GM12878 (cell line): ENCODE results near the gene PARP6. TPM values are rescaled to one million over a fixed set of nuclear protein-coding genes. Genes with fewer than 3 reads are reported as not detected.

Experiments used
- ATAC-seq: fragments of 200-7000 bp; cut with Tn5 transposase; 3 replicates; pipeline ENCODE4 v1.9.1; 2020; ENCODE audit warnings: mild to moderate bottlenecking, moderate library complexity
- BruUV-seq: library from RNA; stranded (reverse); fragments of 400-500 nt; replicated peaks from 2 replicates; lab custom pipeline; 2021; lab: Mats Ljungman, UMichigan
- CTCF ChIA-PET: fragments of 300-600 bp; sonication (Branson Sonifier 250); formaldehyde crosslinking; extraction: SDS; loops from one replicate; lab custom pipeline; 2021; ENCODE audit warnings: inconsistent platforms; lab: Yijun Ruan, JAX
- POLR2A ChIA-PET: fragments of 350-600 bp; formaldehyde crosslinking; extraction: SDS; loops from one replicate; lab custom pipeline; 2021; ENCODE audit warnings: inconsistent platforms; lab: Charles Lee
- RAD21 ChIA-PET: fragments of 300-600 bp; sonication (Branson Sonifier 250); formaldehyde crosslinking; loops from one replicate; lab custom pipeline; 2023; ENCODE audit warnings: antibody characterized with exemption; ENCODE audit not compliant: unreplicated experiment; lab: Charles Lee
- SMC1A ChIA-PET: fragments of 300-600 bp; sonication (Branson Sonifier 250); formaldehyde crosslinking; loops from one replicate; lab custom pipeline; 2023; ENCODE audit not compliant: unreplicated experiment, uncharacterized antibody; lab: Charles Lee
- DNase-seq: peaks from one replicate; pipeline ENCODE4 v3.0.0-alpha.2; 2011; ENCODE audit warnings: low read depth, low spot score
- FAIRE-seq: peaks from 3 replicates; lab custom pipeline; 2011; peaks lifted over from hg19 to GRCh38; lab: Jason Lieb, UNC
- H2AFZ ChIP-seq: 2 replicates; pipeline ENCODE4 v1.6.0; 2011; ENCODE audit warnings: low read depth, low read length, control low read depth; ENCODE audit not compliant: control insufficient read depth
- H3K27ac ChIP-seq: 2 replicates; pipeline ENCODE4 v1.5.1; 2011; ENCODE audit warnings: control low read depth; ENCODE audit not compliant: control insufficient read depth, insufficient read depth
- H3K27me3 ChIP-seq, 2 experiments: replicated peaks in 1 of 2; 2 replicates each; pipeline versions ENCODE4 v1.6.0 to v1.6.1; 2011; ENCODE audit warnings: low read length in 1 of 2; ENCODE audit not compliant: control insufficient read depth in 2 of 2, insufficient read depth in 2 of 2
- H3K36me3 ChIP-seq, 2 experiments: 2 replicates each; pipeline ENCODE4 v1.5.1; 2011; ENCODE audit warnings: low read length in 1 of 2; ENCODE audit not compliant: control insufficient read depth in 2 of 2, insufficient read depth in 2 of 2
- H3K4me1 ChIP-seq: 2 replicates; pipeline ENCODE4 v1.6.1; 2011; ENCODE audit warnings: mild to moderate bottlenecking, low read length, moderate library complexity, mixed read lengths; ENCODE audit not compliant: control insufficient read depth, insufficient read depth
- H3K4me2 ChIP-seq: 2 replicates; pipeline ENCODE4 v1.6.0; 2011; ENCODE audit warnings: control low read depth; ENCODE audit not compliant: control insufficient read depth, insufficient read depth
- H3K4me3 ChIP-seq: fragments of 200-600 bp; sonication (generic); 2 replicates; pipeline ENCODE4 v1.5.1; 2016
- H3K79me2 ChIP-seq: 2 replicates; pipeline ENCODE4 v1.6.0; 2011; ENCODE audit warnings: low read length; ENCODE audit not compliant: control insufficient read depth, insufficient read depth
- H3K9ac ChIP-seq: 2 replicates; pipeline ENCODE4 v1.8.0; 2011; ENCODE audit warnings: low read length, control low read depth, mixed read lengths; ENCODE audit not compliant: control insufficient read depth, insufficient read depth
- H3K9me3 ChIP-seq: replicated peaks from 3 replicates; pipeline ENCODE4 v1.5.1; 2011; ENCODE audit warnings: mild to moderate bottlenecking, low read length; ENCODE audit not compliant: control insufficient read depth, insufficient read depth
- H4K20me1 ChIP-seq: 2 replicates; pipeline ENCODE4 v1.6.0; 2011; ENCODE audit not compliant: control insufficient read depth, insufficient read depth
- BACH1 ChIP-seq: fragments of 450-650 bp; IDR thresholded peaks from 2 replicates; pipeline ENCODE4 v1.6.1; 2017; ENCODE audit warnings: mild to moderate bottlenecking, borderline replicate concordance
- BCL3 ChIP-seq: IDR thresholded peaks from 2 replicates; pipeline ENCODE4 v1.6.1; 2011; ENCODE audit warnings: borderline replicate concordance, low read depth, mild to moderate bottlenecking, moderate library complexity, low read length; ENCODE audit not compliant: insufficient read depth, poor library complexity, severe bottlenecking
- BHLHE40 ChIP-seq, 2 experiments: fragments of 450-650 bp in 1 of 2; IDR thresholded peaks; 2 replicates each; pipeline ENCODE4 v1.6.1; 2011 to 2017; ENCODE audit warnings: low read depth in 2 of 2, borderline replicate concordance in 1 of 2, improper control_type of control experiment in 1 of 2, low read length in 1 of 2, mild to moderate bottlenecking in 1 of 2
- FOXM1 ChIP-seq: IDR thresholded peaks from 2 replicates; pipeline ENCODE4 v1.6.1; 2012; ENCODE audit warnings: low read depth, mild to moderate bottlenecking, inconsistent platforms, low read length, moderate library complexity
- MTA3 ChIP-seq: IDR thresholded peaks from 2 replicates; pipeline ENCODE4 v1.6.1; 2012; ENCODE audit warnings: low read length, inconsistent platforms, borderline replicate concordance
- MYC ChIP-seq: IDR thresholded peaks from 2 replicates; pipeline ENCODE4 v1.6.1; 2011; ENCODE audit warnings: mild to moderate bottlenecking, low read length, moderate library complexity, inconsistent platforms; ENCODE audit not compliant: insufficient read depth, insufficient replicate concordance, insufficient read length, severe bottlenecking
- NBN ChIP-seq: fragments of 450-650 bp; IDR thresholded peaks from 2 replicates; pipeline ENCODE4 v1.6.1; 2016
- PAX5 ChIP-seq: IDR thresholded peaks from 2 replicates; pipeline ENCODE4 v1.6.1; 2011; ENCODE audit warnings: low read depth, low read length, borderline replicate concordance
- PML ChIP-seq: IDR thresholded peaks from 2 replicates; pipeline ENCODE4 v1.6.1; 2012; ENCODE audit warnings: low read length, inconsistent platforms
- POLR2A ChIP-seq: IDR thresholded peaks from 2 replicates; pipeline ENCODE4 v1.6.1; 2011; ENCODE audit warnings: low read depth, mild to moderate bottlenecking, low read length
- POLR2AphosphoS2 ChIP-seq: IDR thresholded peaks from 2 replicates; pipeline ENCODE4 v1.6.1; 2011; ENCODE audit warnings: low read depth, mild to moderate bottlenecking, low read length, improper control_type of control experiment, moderate library complexity
- POLR2AphosphoS5 ChIP-seq: IDR thresholded peaks from 2 replicates; pipeline ENCODE4 v1.6.1; 2011; ENCODE audit warnings: mild to moderate bottlenecking, low read length, inconsistent platforms
- RAD21 ChIP-seq: IDR thresholded peaks from 2 replicates; pipeline ENCODE4 v1.6.1; 2011; ENCODE audit warnings: mild to moderate bottlenecking, low read depth, low read length, moderate library complexity; ENCODE audit not compliant: insufficient read depth
- RUNX3 ChIP-seq: IDR thresholded peaks from 2 replicates; pipeline ENCODE4 v1.6.1; 2012; ENCODE audit warnings: low read length, inconsistent platforms
- WGBS: methylation state at CpG from one replicate; pipeline ENCODE4 v1.1.6; 2016; ENCODE audit warnings: low lambda C conversion rate; ENCODE audit not compliant: insufficient replicate concordance, insufficient coverage; ENCODE audit errors: missing lambda C conversion rate; 5-methylcytosine and 5-hydroxymethylcytosine counted together
- in situ Hi-C: fragments of 300-500 bp; cut with MboI; formaldehyde crosslinking; loops from 9 replicates; pipeline ENCODE4 v1.14.3; 2018; ENCODE audit warnings: mixed read lengths
- intact Hi-C: fragments of 100-400 bp; cut with micrococcal nuclease; formaldehyde crosslinking; loops from one replicate; pipeline ENCODE4 v1.14.2; 2022; ENCODE audit not compliant: unreplicated experiment
- polyA plus RNA-seq, 11 experiments: library from polyadenylated mRNA; depleted of rRNA in 4 of 11; unstranded in 6 of 11; stranded (reverse) in 5 of 11; fragments of >200 nt; fragmentation: Nextera tagmentation in 4 of 11; fragmentation: Illumina TruSeq in 1 of 11; extraction: Ambion mirVana in 4 of 11; extraction: Trizol in 1 of 11; gene quantifications; 1 replicate in 1 of 11; 2 replicates in 10 of 11; pipeline versions ENCODE4 v1.2.1 to v1.2.3, GENCODE V29; 2011 to 2016; ENCODE audit warnings: inconsistent platforms in 2 of 11, missing spikeins in 2 of 11, low read depth in 1 of 11
- total RNA-seq, 4 experiments: library from RNA; depleted of rRNA in 3 of 4; stranded (reverse); fragments of >200 nt in 3 of 4; fragmentation: Illumina TruSeq in 1 of 4; extraction: Trizol in 1 of 4; gene quantifications; 2 replicates each; pipeline versions ENCODE4 v1.2.1 to v1.2.3, GENCODE V29; 2013 to 2021
- TF ChIP-seq, protein P1 (sequence below): fragments of 450-650 bp; IDR thresholded peaks from 2 replicates; pipeline ENCODE4 v1.6.1; 2018; ENCODE audit warnings: mild to moderate bottlenecking, low read depth, moderate library complexity; ENCODE audit not compliant: partially characterized antibody

Gene PARP6
- total and polyA plus RNA-seq, 10 of the 15 experiments (the other 5 are each of a cell fraction or from before 2014, with no cell fraction given), result 14.3 to 73.5 (median 26.9) TPM

DNA sequence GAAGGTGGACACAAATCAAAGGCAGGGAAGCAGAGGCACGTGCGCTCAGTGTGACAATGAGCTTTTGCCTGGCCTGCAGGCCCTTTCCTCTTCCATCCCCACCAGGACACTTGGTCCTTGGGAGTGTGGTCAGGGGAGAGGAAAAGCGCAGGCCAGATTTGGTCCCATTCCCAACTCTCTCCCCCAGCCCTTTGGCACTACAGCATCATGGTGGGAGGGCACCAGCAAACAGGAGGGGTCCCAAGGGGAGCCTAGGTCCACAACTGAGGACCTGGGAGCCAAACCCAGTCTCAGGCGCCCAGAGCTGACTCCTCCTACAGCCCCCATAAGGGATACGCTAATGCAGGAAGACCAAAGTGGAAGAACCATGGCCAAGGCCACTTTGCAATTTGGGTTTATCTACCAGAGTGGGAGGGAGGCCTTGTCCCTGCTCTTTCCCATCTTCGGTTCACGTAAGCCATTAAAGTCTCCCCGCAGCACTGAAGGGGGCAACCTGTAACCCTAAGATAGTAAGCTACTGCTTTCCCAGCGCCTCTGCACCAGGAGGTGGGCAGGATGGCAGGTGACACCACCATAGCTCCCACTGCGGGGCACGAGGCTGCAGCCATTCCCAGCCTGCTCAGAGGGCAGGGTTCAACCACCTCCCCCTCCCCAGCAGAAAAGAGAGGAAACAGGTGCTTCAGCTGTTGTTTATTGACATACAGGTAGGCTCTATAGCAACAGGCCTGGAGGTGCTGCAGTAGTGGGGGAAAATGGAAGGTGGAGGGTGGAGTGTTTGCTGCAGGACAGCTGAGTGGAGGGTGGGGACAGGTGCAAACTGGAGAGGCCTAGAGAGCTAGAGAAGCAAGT lies 73.8 kb downstream of the PARP6 start:
- H3K9ac ChIP-seq, result no peak overlapping the region
- FAIRE-seq, result no peak
- no peaks in the 10 kb centered on the region; the same call in 1 of the 2 replicates for H3K4me1 ChIP-seq
- ATAC-seq, result no peak
- H3K4me3 ChIP-seq, result no peak overlapping the region
- peaks cover 6% of the 10 kb centered on the region for H4K20me1 ChIP-seq
- DNase-seq, result no peak
- TF ChIP-seq PML, result peak; percentile 89; the same call in 1 of the 2 replicates
- TF ChIP-seq MYC, result no peak
- no peak for TF ChIP-seq RAD21
- peak; percentile 72; the same call in 1 of the 2 replicates for TF ChIP-seq BACH1
- peak; percentile 55 for TF ChIP-seq POLR2AphosphoS5
- TF ChIP-seq BHLHE40 (IDR thresholded peaks at IDR 0.05; ENCODE audit: borderline replicate concordance in 1 of 2, low read depth in 2 of 2, low read length in 1 of 2), result no peak
- TF ChIP-seq MTA3, result peak; percentile 19; the same call in 1 of the 2 replicates
- no peak for TF ChIP-seq NBN
- TF ChIP-seq, protein P1, sequence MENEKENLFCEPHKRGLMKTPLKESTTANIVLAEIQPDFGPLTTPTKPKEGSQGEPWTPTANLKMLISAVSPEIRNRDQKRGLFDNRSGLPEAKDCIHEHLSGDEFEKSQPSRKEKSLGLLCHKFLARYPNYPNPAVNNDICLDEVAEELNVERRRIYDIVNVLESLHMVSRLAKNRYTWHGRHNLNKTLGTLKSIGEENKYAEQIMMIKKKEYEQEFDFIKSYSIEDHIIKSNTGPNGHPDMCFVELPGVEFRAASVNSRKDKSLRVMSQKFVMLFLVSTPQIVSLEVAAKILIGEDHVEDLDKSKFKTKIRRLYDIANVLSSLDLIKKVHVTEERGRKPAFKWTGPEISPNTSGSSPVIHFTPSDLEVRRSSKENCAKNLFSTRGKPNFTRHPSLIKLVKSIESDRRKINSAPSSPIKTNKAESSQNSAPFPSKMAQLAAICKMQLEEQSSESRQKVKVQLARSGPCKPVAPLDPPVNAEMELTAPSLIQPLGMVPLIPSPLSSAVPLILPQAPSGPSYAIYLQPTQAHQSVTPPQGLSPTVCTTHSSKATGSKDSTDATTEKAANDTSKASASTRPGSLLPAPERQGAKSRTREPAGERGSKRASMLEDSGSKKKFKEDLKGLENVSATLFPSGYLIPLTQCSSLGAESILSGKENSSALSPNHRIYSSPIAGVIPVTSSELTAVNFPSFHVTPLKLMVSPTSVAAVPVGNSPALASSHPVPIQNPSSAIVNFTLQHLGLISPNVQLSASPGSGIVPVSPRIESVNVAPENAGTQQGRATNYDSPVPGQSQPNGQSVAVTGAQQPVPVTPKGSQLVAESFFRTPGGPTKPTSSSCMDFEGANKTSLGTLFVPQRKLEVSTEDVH, result peak; percentile 50
- TF ChIP-seq BCL3, result peak; percentile 15
- TF ChIP-seq POLR2A, result peak; percentile 71
- 0 out of 2 replicates have a peak, but pooled peaks have one; percentile 12 for TF ChIP-seq FOXM1
- peak; percentile 23; the same call in 1 of the 2 replicates for TF ChIP-seq RUNX3
- peak; percentile 17; the same call in 1 of the 2 replicates for TF ChIP-seq PAX5
- peak; percentile 96 for TF ChIP-seq POLR2AphosphoS2
- CTCF ChIA-PET, result interaction anchor here (1.0 to 4.4 kb wide), 7 partner anchors 10 to 401 kb away, joined by 4 to 27 read pairs (median 6); no protein-coding TSS in a partner anchor
- H3K79me2 ChIP-seq, result no peaks in the 10 kb centered on the region
- POLR2A ChIA-PET, result interaction anchor here (1.9 kb wide), 1 partner anchor 28 kb away, joined by 5 read pairs; no protein-coding TSS in a partner anchor
- no TSS peak for BruUV-seq
- no peak overlapping the region for H2AFZ ChIP-seq
- SMC1A ChIA-PET, result interaction anchor here (1.1 to 1.3 kb wide), 3 partner anchors 23 to 115 kb away, joined by 3 to 5 read pairs (median 4); no protein-coding TSS in a partner anchor
- no peaks in the 10 kb centered on the region for H3K9me3 ChIP-seq
- H3K36me3 ChIP-seq, result peaks cover 43 to 47% of the 10 kb centered on the region in 2 experiments
- H3K4me2 ChIP-seq, result no peak overlapping the region; the same call in 1 of the 2 replicates
- intact Hi-C loops (loop anchor here (5.0 kb wide), 1 partner anchor 89 kb away; no protein-coding TSS in a partner anchor), in situ Hi-C loops (no loop called here)
- 69% methylated on average over 11 of the region's 11 CpGs for WGBS
- no peaks in the 10 kb centered on the region for H3K27me3 ChIP-seq
- RAD21 ChIA-PET, result interaction anchor here (0.6 to 1.5 kb wide), 3 partner anchors 9 to 31 kb away, joined by 3 to 5 read pairs (median 4); no protein-coding TSS in a partner anchor
- H3K27ac ChIP-seq, result no peak overlapping the region
